ENCODE data around the gene BCOR. TPM values are rescaled to one million over a fixed set of nuclear protein-coding genes. Genes with fewer than 3 reads are reported as not detected.

The BCOR gene
- total RNA-seq, 1 experiment from 2014 or later: 7.5 TPM

DNA sequence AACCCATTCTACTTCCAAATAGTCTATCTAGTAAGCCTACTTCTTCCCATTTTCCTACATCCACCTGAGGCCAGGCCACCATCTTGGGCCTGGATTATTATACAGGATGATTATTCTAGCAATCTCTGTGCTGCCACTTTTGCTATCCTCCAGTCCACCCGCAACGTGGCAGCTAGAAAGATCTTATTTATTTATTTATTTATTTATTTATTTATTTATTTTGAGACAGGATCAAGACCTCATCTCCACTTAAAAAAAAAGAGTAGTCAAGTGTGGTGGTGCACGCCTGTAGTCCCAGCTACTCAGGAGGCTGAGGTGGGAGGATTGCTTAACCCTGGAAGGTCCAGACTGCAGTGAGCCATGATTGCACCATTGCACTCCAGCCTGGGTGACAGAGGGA, 15.2 kb upstream of the BCOR start:
- TF ChIP-seq, protein P1, sequence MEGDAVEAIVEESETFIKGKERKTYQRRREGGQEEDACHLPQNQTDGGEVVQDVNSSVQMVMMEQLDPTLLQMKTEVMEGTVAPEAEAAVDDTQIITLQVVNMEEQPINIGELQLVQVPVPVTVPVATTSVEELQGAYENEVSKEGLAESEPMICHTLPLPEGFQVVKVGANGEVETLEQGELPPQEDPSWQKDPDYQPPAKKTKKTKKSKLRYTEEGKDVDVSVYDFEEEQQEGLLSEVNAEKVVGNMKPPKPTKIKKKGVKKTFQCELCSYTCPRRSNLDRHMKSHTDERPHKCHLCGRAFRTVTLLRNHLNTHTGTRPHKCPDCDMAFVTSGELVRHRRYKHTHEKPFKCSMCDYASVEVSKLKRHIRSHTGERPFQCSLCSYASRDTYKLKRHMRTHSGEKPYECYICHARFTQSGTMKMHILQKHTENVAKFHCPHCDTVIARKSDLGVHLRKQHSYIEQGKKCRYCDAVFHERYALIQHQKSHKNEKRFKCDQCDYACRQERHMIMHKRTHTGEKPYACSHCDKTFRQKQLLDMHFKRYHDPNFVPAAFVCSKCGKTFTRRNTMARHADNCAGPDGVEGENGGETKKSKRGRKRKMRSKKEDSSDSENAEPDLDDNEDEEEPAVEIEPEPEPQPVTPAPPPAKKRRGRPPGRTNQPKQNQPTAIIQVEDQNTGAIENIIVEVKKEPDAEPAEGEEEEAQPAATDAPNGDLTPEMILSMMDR (IDR thresholded peaks at IDR 0.05; ENCODE audit: unreplicated experiment): no peak
- ChIA-PET POLR2A (no interaction called here), CTCF (interaction anchor here (0.7 kb wide), 1 partner anchor 15 kb away, joined by 3 read pairs; no protein-coding TSS in a partner anchor)
- DNase-seq (ENCODE audit: unreplicated experiment): no peak
- H3K9me3 Mint-ChIP-seq (ENCODE audit: unreplicated experiment): no peaks in the 10 kb centered on the region
- no peaks in the 10 kb centered on the region for H3K36me3 Mint-ChIP-seq (ENCODE audit: insufficient read depth, unreplicated experiment)
- peaks cover 46% of the 10 kb centered on the region for H3K27me3 Mint-ChIP-seq (ENCODE audit: insufficient read depth, unreplicated experiment)
- intact Hi-C loops (cut with micrococcal nuclease): no loop called here
- no TSS peak for BruUV-seq (replicated peaks)
- no peak overlapping the region for H3K4me3 Mint-ChIP-seq (ENCODE audit: unreplicated experiment)
- no peak overlapping the region for H3K27ac Mint-ChIP-seq (ENCODE audit: low read depth, unreplicated experiment)
- H3K4me1 Mint-ChIP-seq (ENCODE audit: insufficient read depth, unreplicated experiment): peaks cover 5% of the 10 kb centered on the region

DNA sequence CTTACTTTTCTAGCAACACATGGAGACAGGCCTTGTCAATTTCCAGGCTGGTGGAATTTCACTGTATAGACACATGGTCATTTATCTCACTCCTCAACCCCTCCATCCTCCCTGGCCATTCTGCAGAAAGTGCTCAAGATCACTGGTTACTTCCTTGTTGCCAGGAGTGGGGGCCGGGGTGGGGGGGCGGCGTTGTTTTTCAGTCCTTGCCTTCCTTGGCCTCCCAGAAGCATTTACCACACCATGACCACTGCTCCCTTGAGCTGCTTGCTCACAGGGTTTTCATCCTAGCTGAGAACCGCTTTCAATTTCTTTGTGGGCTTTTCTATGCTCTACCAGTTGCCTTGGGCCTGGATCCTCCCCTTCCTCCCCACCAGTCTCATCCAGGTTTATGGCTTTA, 14.1 kb upstream of the BCOR start:
- no peak for DNase-seq (ENCODE audit: unreplicated experiment)
- H3K27ac Mint-ChIP-seq (ENCODE audit: low read depth, unreplicated experiment): no peak overlapping the region
- no TSS peak for BruUV-seq (replicated peaks)
- H3K36me3 Mint-ChIP-seq (ENCODE audit: insufficient read depth, unreplicated experiment): no peaks in the 10 kb centered on the region
- TF ChIP-seq, protein P1 (IDR thresholded peaks at IDR 0.05; ENCODE audit: unreplicated experiment): no peak
- intact Hi-C loops (cut with micrococcal nuclease): no loop called here
- peaks cover 35% of the 10 kb centered on the region for H3K27me3 Mint-ChIP-seq (ENCODE audit: insufficient read depth, unreplicated experiment)
- H3K9me3 Mint-ChIP-seq (ENCODE audit: unreplicated experiment): no peaks in the 10 kb centered on the region
- peaks cover 5% of the 10 kb centered on the region for H3K4me1 Mint-ChIP-seq (ENCODE audit: insufficient read depth, unreplicated experiment)
- POLR2A ChIA-PET: interaction anchor here (0.9 kb wide), 1 partner anchor 81 kb away, joined by 3 read pairs; no protein-coding TSS in a partner anchor
- no peak overlapping the region for H3K4me3 Mint-ChIP-seq (ENCODE audit: unreplicated experiment)
- CTCF ChIA-PET: no interaction called here

DNA sequence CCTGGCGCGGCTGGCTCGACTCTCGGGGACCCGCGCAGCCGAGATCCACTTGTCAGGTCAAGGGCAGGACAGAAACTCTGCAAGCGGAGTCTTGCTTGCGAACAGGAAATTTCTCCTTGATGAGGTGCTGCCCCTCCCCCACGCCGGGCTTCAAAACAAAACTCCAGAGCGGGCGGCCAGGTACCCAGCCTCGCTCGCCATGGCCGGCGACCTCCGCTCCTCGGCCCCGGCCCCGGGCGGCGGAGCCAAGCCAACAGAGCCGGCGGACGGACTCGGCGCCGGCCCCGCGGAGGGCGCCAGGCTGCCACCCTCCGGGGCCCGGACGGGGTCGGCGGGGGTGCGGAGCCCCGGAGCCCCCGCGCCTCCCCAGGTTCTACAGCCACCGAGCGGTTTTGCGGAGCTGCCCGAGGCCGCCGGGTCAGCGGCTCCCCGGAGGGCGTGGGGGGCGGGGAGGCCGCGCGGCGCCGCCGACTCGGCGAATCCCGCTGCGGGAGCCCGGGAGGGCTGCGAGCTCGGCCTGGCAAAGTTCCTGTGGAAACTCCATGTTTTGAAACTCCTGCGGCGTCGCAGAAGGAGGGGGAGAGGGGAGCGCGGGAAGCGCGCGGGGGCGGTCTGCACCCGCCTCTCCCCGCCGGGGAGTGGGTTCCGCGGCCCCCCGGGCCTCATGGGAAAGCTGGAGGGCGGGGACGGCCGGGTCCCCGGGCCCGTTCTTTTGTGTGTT, 11.7 kb upstream of the BCOR start:
- peak; percentile 56 for DNase-seq (ENCODE audit: unreplicated experiment)
- TF ChIP-seq, protein P1 (IDR thresholded peaks at IDR 0.05; ENCODE audit: unreplicated experiment): no peak
- BruUV-seq (replicated peaks): no TSS peak
- H3K9me3 Mint-ChIP-seq (ENCODE audit: unreplicated experiment): no peaks in the 10 kb centered on the region
- H3K4me3 Mint-ChIP-seq (ENCODE audit: unreplicated experiment): peak overlapping the region; percentile 46
- POLR2A ChIA-PET: interaction anchor here (0.6 to 1.9 kb wide), 8 partner anchors 10 to 353 kb away, joined by 3 to 16 read pairs (median 4); partner anchors contain the start of gene BCOR
- CTCF ChIA-PET: no interaction called here
- intact Hi-C loops (cut with micrococcal nuclease): loop anchor here (10.0 kb wide), 1 partner anchor 155 kb away; no protein-coding TSS in a partner anchor
- H3K27ac Mint-ChIP-seq (ENCODE audit: low read depth, unreplicated experiment): no peak overlapping the region
- no peaks in the 10 kb centered on the region for H3K36me3 Mint-ChIP-seq (ENCODE audit: insufficient read depth, unreplicated experiment)
- H3K27me3 Mint-ChIP-seq (ENCODE audit: insufficient read depth, unreplicated experiment): peaks cover 31% of the 10 kb centered on the region
- H3K4me1 Mint-ChIP-seq (ENCODE audit: insufficient read depth, unreplicated experiment): peaks cover 5% of the 10 kb centered on the region

DNA sequence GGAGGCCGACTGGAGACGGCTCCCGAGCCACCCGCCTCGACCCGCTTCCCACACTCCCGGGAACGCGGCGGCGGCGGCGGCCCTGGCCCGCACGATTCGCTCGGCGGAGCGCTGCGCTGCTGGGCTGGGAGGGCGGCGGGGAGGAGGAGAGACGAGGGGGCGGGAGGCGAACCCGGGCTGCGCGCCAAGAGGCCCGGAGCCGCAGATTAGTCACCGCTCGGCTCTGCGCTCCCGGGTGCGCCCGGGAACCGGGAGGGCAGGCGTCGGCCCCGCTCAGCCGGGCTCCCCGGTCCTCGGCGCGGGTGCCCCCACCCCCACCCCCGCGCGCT, 11.2 kb upstream of the BCOR start:
- BruUV-seq (replicated peaks): no TSS peak
- H3K36me3 Mint-ChIP-seq (ENCODE audit: insufficient read depth, unreplicated experiment): no peaks in the 10 kb centered on the region
- H3K9me3 Mint-ChIP-seq (ENCODE audit: unreplicated experiment): no peaks in the 10 kb centered on the region
- intact Hi-C loops (cut with micrococcal nuclease): loop anchor here (10.0 kb wide), 1 partner anchor 156 kb away; no protein-coding TSS in a partner anchor
- H3K4me3 Mint-ChIP-seq (ENCODE audit: unreplicated experiment): peak overlapping the region; percentile 46
- TF ChIP-seq, protein P1 (IDR thresholded peaks at IDR 0.05; ENCODE audit: unreplicated experiment): no peak
- peak; percentile 76 for DNase-seq (ENCODE audit: unreplicated experiment)
- POLR2A ChIA-PET: interaction anchor here (1.4 to 1.9 kb wide), 2 partner anchors 12 to 19 kb away, joined by 9 to 16 read pairs; partner anchors contain the start of gene BCOR
- H3K27me3 Mint-ChIP-seq (ENCODE audit: insufficient read depth, unreplicated experiment): peaks cover 26% of the 10 kb centered on the region
- peaks cover 5% of the 10 kb centered on the region for H3K4me1 Mint-ChIP-seq (ENCODE audit: insufficient read depth, unreplicated experiment)
- no peak overlapping the region for H3K27ac Mint-ChIP-seq (ENCODE audit: low read depth, unreplicated experiment)
- CTCF ChIA-PET: no interaction called here
